ENCODE results near the gene NSD1.
"Not testable (repeated sequence)": the region's sequence is repeated elsewhere in the genome, so short reads cannot be mapped to it uniquely, and the experiment has no call there.

NSD1 gene

DNA sequence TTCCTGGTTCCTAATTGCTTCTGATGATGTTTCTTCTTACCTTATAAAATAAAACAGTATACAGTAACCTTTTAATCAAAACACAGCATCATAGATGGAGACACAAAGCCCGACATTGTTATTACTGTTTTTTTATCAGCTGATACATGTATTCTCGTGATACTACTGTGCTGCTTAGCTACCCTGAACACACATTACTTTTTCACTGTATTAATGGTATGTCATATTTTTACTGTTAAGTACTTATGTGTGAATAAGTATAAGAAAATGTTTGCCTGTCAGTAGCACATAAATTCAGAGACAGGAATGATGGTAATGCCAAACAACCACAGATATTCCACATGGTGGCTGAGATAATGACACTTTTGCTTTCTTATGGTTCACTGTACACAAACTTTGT lies 101.3 kb downstream of the NSD1 start:
- Histone ChIP-seq H3K4me3 (ENCODE audit: low read length) (no peak overlapping the region), H3K36me3 (ENCODE audit: insufficient read depth, low read length) (peaks cover 76% of the 10 kb centered on the region), H3K27me3 (ENCODE audit: insufficient read depth, low read length) (no peaks in the 10 kb centered on the region), H3K27ac (ENCODE audit: low read depth, low read length) (no peak overlapping the region), H3K4me1 (ENCODE audit: insufficient read depth, low read length) (peaks cover 5% of the 10 kb centered on the region; the same call in 1 of the 2 replicates), H3K9ac (ENCODE audit: low read depth, low read length) (no peak overlapping the region), H3K9me3 (ENCODE audit: insufficient read depth, low read depth, low read length) (no peaks in the 10 kb centered on the region)
- WGBS, result 85% methylated on average over 2 of the region's 2 CpGs

DNA sequence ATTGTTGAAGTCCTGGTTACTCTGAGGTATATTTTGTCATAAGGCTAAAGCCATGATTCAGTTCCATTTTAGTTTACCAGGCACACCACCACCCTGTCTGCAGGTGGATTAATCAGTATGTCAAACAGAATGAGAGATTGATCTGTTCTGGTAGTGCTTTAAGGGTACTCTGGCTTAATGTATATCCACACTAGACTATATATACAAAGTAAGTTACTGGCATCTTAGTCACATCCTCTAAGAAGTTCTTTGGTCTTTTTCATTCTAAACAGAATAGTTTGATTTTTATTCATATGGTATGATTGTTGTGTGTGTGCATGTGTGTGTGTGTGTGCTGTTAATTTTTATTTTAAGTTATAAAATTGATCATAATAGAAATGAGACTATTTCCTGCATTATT lies 108.2 kb downstream of the NSD1 start:
- no peak overlapping the region for H3K9ac ChIP-seq (ENCODE audit: low read depth, low read length)
- peaks cover 96% of the 10 kb centered on the region for H3K36me3 ChIP-seq (ENCODE audit: insufficient read depth, low read length)
- H3K4me3 ChIP-seq (ENCODE audit: low read length), result no peak overlapping the region
- H3K4me1 ChIP-seq (ENCODE audit: insufficient read depth, low read length), result no peaks in the 10 kb centered on the region
- H3K27ac ChIP-seq (ENCODE audit: low read depth, low read length), result no peak overlapping the region
- no peaks in the 10 kb centered on the region for H3K27me3 ChIP-seq (ENCODE audit: insufficient read depth, low read length)
- H3K9me3 ChIP-seq (ENCODE audit: insufficient read depth, low read depth, low read length), result no peaks in the 10 kb centered on the region

DNA sequence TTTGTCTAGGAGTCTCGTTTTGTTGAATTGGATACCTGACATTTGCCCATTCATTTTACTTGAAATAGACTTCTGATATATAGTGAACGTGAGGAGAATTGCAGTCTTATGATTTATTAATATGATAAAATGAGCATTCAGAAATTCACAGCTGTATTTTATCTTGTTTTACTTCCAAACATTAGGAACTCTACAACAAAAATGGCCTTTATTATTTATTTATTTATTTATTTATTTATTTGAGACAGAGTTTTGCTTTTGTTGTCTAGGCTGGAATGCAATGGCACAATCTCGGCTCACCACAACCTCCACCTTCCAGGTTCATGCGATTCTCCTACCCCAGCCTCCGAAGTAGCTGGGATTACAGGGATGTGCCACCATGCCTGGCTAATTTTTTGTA lies 108.7 kb downstream of the NSD1 start:
- WGBS, result 87% methylated on average over 4 of the region's 5 CpGs
- Histone ChIP-seq H3K36me3 (ENCODE audit: insufficient read depth, low read length) (peaks cover 96% of the 10 kb centered on the region), H3K27ac (ENCODE audit: low read depth, low read length) (no peak overlapping the region), H3K4me1 (ENCODE audit: insufficient read depth, low read length) (no peaks in the 10 kb centered on the region), H3K9ac (ENCODE audit: low read depth, low read length) (no peak overlapping the region), H3K27me3 (ENCODE audit: insufficient read depth, low read length) (no peaks in the 10 kb centered on the region), H3K9me3 (ENCODE audit: insufficient read depth, low read depth, low read length) (no peaks in the 10 kb centered on the region), H3K4me3 (ENCODE audit: low read length) (no peak overlapping the region)

GRCh38 chr5:177249761-177250537 lies 116.4 kb downstream of the NSD1 start:
- no peak overlapping the region for H3K9ac ChIP-seq (ENCODE audit: low read depth, low read length)
- no peaks in the 10 kb centered on the region for H3K9me3 ChIP-seq (ENCODE audit: insufficient read depth, low read depth, low read length)
- H3K27ac ChIP-seq (ENCODE audit: low read depth, low read length), result no peak overlapping the region
- H3K36me3 ChIP-seq (ENCODE audit: insufficient read depth, low read length), result peaks cover 96% of the 10 kb centered on the region
- no peaks in the 10 kb centered on the region for H3K27me3 ChIP-seq (ENCODE audit: insufficient read depth, low read length)
- no peaks in the 10 kb centered on the region for H3K4me1 ChIP-seq (ENCODE audit: insufficient read depth, low read length)
- H3K4me3 ChIP-seq (ENCODE audit: low read length), result no peak overlapping the region
- 95% methylated on average over 4 of the region's 8 CpGs for WGBS

DNA sequence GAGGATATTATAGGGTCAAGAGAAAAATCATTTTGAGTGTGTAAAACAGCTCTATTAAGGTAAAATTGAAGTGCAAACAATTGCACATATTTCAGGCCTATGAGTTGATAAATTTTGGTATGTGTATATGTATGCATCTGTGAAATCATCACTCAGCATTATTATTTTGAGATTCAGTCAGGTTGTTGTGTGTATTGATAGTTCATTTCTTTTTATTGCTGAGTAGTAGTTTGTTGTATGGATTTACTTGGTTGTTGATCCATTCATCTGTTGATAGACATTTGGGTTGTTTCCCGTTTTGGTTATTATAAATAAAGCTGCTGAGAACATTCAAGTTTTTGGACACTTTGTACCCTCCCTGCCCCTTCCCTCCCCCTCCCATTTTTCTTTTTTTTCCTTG lies 119.7 kb downstream of the NSD1 start:
- Histone ChIP-seq H3K4me1 (ENCODE audit: insufficient read depth, low read length) (no peaks in the 10 kb centered on the region), H3K9ac (ENCODE audit: low read depth, low read length) (no peak overlapping the region), H3K36me3 (ENCODE audit: insufficient read depth, low read length) (peaks cover 97% of the 10 kb centered on the region), H3K27me3 (ENCODE audit: insufficient read depth, low read length) (no peaks in the 10 kb centered on the region), H3K9me3 (ENCODE audit: insufficient read depth, low read depth, low read length) (no peaks in the 10 kb centered on the region), H3K4me3 (ENCODE audit: low read length) (no peak overlapping the region), H3K27ac (ENCODE audit: low read depth, low read length) (no peak overlapping the region)
- WGBS, result 73% methylated on average over 1 of the region's 1 CpG

GRCh38 chr5:177256296-177256695 lies 122.7 kb downstream of the NSD1 start:
- no peaks in the 10 kb centered on the region for H3K4me1 ChIP-seq (ENCODE audit: insufficient read depth, low read length)
- no peak overlapping the region for H3K9ac ChIP-seq (ENCODE audit: low read depth, low read length)
- no peaks in the 10 kb centered on the region for H3K9me3 ChIP-seq (ENCODE audit: insufficient read depth, low read depth, low read length)
- H3K27ac ChIP-seq (ENCODE audit: low read depth, low read length), result no peak overlapping the region
- peaks cover 99% of the 10 kb centered on the region for H3K36me3 ChIP-seq (ENCODE audit: insufficient read depth, low read length)
- H3K27me3 ChIP-seq (ENCODE audit: insufficient read depth, low read length), result no peaks in the 10 kb centered on the region
- no peak overlapping the region for H3K4me3 ChIP-seq (ENCODE audit: low read length)
- 91% methylated on average over 5 of the region's 5 CpGs for WGBS

GRCh38 chr5:177258711-177259110 lies 125.1 kb downstream of the NSD1 start:
- H3K4me3 ChIP-seq (ENCODE audit: low read length); H3K27me3 ChIP-seq (ENCODE audit: insufficient read depth, low read length); H3K9ac ChIP-seq (ENCODE audit: low read depth, low read length); H3K9me3 ChIP-seq (ENCODE audit: insufficient read depth, low read depth, low read length); H3K4me1 ChIP-seq (ENCODE audit: insufficient read depth, low read length); H3K27ac ChIP-seq (ENCODE audit: low read depth, low read length): not testable (repeated sequence)
- WGBS, result 96% methylated on average over 7 of the region's 7 CpGs
- H3K36me3 ChIP-seq (ENCODE audit: insufficient read depth, low read length), result peaks cover 99% of the 10 kb centered on the region

- Histone ChIP-seq H3K4me3 (ENCODE audit: low read length) (no peak overlapping the region), H3K9me3 (ENCODE audit: insufficient read depth, low read depth, low read length) (no peaks in the 10 kb centered on the region), H3K36me3 (ENCODE audit: insufficient read depth, low read length) (peaks cover 99% of the 10 kb centered on the region), H3K27ac (ENCODE audit: low read depth, low read length) (no peak overlapping the region), H3K9ac (ENCODE audit: low read depth, low read length) (no peak overlapping the region), H3K27me3 (ENCODE audit: insufficient read depth, low read length) (no peaks in the 10 kb centered on the region), H3K4me1 (ENCODE audit: insufficient read depth, low read length) (no peaks in the 10 kb centered on the region)
- WGBS, result 90% methylated on average over 4 of the region's 7 CpGs
Observed at GRCh38 chr5:177260961-177261360, 127.4 kb downstream of the NSD1 start.

- 95% methylated on average over 1 of the region's 1 CpG for WGBS
- Histone ChIP-seq H3K27ac (ENCODE audit: low read depth, low read length) (no peak overlapping the region), H3K36me3 (ENCODE audit: insufficient read depth, low read length) (peaks cover 99% of the 10 kb centered on the region), H3K9ac (ENCODE audit: low read depth, low read length) (no peak overlapping the region), H3K9me3 (ENCODE audit: insufficient read depth, low read depth, low read length) (no peaks in the 10 kb centered on the region), H3K4me3 (ENCODE audit: low read length) (no peak overlapping the region), H3K27me3 (ENCODE audit: insufficient read depth, low read length) (no peaks in the 10 kb centered on the region), H3K4me1 (ENCODE audit: insufficient read depth, low read length) (no peaks in the 10 kb centered on the region)
Observed at GRCh38 chr5:177261510-177261909, 127.9 kb downstream of the NSD1 start.

DNA sequence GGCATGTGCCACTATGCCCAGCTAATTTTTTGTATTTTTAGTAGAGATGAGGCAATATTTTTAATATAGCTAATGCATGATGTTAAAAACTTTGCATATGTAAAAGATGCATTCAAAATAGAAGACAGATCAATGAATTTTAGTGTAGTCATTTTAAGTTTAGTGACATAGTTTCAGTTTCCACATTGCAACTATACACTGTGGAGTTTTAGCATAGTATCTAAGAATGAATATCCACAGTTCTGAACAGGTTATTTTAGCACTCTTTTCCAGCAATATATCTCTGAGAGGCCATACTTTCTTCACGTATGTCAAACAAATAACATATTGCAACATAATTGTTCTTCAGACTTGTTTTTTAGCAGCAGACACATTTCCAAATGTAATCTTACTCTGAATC lies 130.6 kb downstream of the NSD1 start:
- peaks cover 98% of the 10 kb centered on the region for H3K36me3 ChIP-seq (ENCODE audit: insufficient read depth, low read length)
- H3K9ac ChIP-seq (ENCODE audit: low read depth, low read length), result no peak overlapping the region
- H3K4me3 ChIP-seq (ENCODE audit: low read length), result no peak overlapping the region
- H3K4me1 ChIP-seq (ENCODE audit: insufficient read depth, low read length), result no peaks in the 10 kb centered on the region
- H3K27ac ChIP-seq (ENCODE audit: low read depth, low read length), result no peak overlapping the region
- no peaks in the 10 kb centered on the region for H3K27me3 ChIP-seq (ENCODE audit: insufficient read depth, low read length)
- 93% methylated on average over 1 of the region's 1 CpG for WGBS
- no peaks in the 10 kb centered on the region for H3K9me3 ChIP-seq (ENCODE audit: insufficient read depth, low read depth, low read length)

- Histone ChIP-seq H3K9ac (ENCODE audit: low read depth, low read length) (no peak overlapping the region), H3K36me3 (ENCODE audit: insufficient read depth, low read length) (peaks cover 98% of the 10 kb centered on the region)
Observed at GRCh38 chr5:177265395-177265794, 131.8 kb downstream of the NSD1 start.

More at GRCh38 chr5:177265395-177265794, 131.8 kb downstream of the NSD1 start:
- no peak overlapping the region for H3K27ac ChIP-seq (ENCODE audit: low read depth, low read length)
- H3K27me3 ChIP-seq (ENCODE audit: insufficient read depth, low read length), result no peaks in the 10 kb centered on the region
- no peak overlapping the region for H3K4me3 ChIP-seq (ENCODE audit: low read length)
- WGBS, result 96% methylated on average over 16 of the region's 16 CpGs
- H3K4me1 ChIP-seq (ENCODE audit: insufficient read depth, low read length), result no peaks in the 10 kb centered on the region
- no peaks in the 10 kb centered on the region for H3K9me3 ChIP-seq (ENCODE audit: insufficient read depth, low read depth, low read length)

Data from HUES64 (cell line).